HG03469 (cell line): ENCODE data around the gene CORO2A.

ENCODE experiments used
- ATAC-seq: cut with Tn5 transposase; IDR thresholded peaks from one replicate; pipeline ENCODE4 v1.9.1; 2021; ENCODE audit warnings: mild to moderate bottlenecking, moderate library complexity, moderate number of reproducible peaks; ENCODE audit not compliant: unreplicated experiment

Gene CORO2A

GRCh38 chr9:98193336-98193944 is 1.0 kb upstream of the CORO2A start:
- no peak for ATAC-seq

- ATAC-seq, result no peak
These were observed 550 bp downstream of the CORO2A start for GRCh38 chr9:98191671-98192502.

DNA sequence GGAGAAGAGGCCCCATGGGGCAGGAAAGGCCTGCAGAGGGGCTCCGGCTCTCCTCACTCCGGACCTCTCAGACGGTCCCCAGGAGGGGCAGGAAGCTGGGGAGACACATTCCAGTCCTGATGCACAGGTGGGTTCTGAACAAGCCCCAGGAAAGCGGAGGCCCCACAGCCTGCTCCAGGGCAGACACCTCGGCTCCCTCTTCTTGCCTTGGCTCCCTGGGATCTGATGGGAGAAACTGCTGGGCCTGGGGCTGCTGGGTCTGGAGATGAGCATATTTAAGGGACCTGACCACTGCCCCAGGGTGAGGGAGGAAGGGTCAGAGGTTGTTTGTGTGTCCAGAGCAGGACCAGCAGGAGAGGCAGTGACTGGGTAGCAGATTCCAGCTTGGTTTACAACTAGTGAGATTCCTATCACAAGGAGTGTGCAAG is 1.2 kb downstream of the CORO2A start:
- ATAC-seq, result no peak

DNA sequence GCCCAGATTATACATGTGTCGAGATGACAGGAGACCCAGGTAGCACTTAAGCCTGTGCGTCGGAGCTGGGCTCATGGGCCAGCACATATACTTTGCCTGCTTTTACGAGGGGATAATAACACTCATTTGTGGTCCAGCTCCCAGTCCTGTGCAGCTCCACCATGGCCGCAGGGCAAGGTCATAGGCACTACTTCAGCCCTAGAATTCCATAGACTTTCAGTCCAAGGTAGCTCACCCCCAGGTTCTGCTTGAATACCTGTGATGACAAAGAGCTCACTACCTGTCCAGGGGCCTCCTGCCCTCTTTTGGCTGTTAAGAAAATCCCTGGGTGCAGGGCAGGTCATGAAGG is 1.7 kb downstream of the CORO2A start:
- ATAC-seq, result no peak

- ATAC-seq, result no peak
These were observed 3.0 kb downstream of the CORO2A start for GRCh38 chr9:98189412-98189811.

GRCh38 chr9:98187926-98188325 is 4.5 kb downstream of the CORO2A start:
- ATAC-seq, result no peak

DNA sequence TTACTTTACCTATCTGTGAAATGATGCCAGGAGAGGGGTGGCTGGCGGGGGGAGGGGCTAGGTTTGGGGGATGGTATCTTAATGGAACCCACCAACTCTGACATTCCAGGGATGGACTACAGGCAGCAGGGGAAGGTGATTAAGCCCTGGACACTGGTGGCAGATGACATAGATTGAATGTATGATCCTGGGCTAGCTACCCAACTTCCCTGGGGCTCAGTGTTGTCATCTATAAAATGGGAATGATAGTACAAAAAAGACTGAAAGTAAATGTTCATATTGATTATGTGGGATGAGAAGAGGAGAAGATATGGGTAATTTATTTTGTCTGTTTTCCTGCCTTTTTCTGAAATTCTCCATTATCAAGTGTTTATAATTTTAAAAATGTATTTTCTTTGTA is 6.2 kb downstream of the CORO2A start:
- no peak for ATAC-seq

GRCh38 chr9:98185611-98186171 is 6.7 kb downstream of the CORO2A start:
- no peak for ATAC-seq

- no peak for ATAC-seq
These were observed 7.3 kb downstream of the CORO2A start for GRCh38 chr9:98185021-98185567.

- ATAC-seq, result no peak
These were observed 8.1 kb downstream of the CORO2A start for GRCh38 chr9:98184326-98184725.

DNA sequence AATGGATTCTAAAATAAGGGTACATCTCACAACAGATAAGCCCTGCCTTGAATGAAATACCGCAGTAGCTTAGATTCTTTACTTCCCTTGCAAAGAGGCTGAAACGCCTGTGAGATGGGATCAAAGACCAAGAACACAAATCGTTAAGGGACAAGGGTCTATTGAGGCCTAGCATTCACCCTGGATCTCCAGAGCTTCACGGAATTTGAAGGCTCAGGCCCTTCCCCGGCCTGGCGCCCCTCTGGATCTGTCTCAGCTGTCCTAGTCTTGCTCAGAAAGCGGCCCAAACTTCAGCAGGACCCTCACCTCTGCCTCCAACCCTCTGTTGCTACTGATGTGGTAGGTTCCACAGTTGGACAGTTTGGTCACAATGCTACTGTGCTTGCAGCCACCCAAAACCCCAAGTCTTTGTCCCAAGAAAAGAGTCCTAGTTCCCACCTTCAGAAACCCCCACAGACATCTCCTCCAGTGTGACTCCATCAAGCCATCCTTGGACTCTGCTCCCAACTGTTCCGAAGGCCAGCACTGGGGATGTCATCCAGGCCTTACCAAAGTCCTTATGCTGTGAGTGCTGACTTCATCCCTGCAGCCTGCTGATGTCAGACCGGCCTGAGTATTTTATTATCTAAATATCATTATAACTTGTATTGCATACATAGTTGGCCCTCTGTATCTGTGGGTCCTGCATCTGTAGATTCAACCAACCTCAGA is 9.4 kb downstream of the CORO2A start:
- ATAC-seq, result no peak

DNA sequence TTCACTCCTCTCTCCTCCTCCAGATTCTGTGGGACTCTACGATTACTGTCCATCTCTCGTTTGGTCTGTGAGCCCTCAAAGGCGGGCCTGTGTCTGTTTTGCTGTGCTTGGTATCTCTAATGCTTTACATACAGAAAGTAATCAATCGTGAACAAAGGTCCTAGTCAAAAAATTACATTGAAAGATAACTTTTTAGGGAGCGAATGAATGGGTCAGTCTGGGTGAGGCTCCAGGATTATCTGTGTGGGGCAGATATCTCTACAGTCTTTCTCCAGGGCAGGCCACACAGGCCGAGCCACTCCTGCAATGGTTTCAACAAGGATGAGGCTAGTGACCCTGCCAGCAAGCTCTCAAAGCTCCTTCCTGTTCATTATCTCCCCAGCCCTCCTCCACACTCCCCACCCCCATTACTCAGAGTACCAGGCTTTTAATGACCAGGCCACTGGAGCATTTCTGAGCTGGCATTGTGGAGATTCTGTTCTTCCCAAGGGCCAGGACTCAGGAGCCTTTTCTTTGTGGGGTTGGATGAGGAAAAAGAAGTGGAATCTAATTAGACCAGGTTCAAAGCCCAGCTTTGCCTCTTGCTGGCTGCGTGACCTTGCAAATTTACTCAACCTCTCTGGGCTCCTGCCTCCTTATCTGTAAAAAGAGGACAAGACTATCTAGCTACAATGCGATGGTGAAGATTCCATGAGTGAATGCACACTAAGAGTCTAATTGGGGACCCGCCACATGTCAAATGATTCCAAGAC is 10.2 kb downstream of the CORO2A start:
- ATAC-seq, result no peak

- no peak for ATAC-seq
These were observed 10.7 kb downstream of the CORO2A start for GRCh38 chr9:98181746-98182068.

- no peak for ATAC-seq
These were observed 11.4 kb downstream of the CORO2A start for GRCh38 chr9:98180996-98181395.

DNA sequence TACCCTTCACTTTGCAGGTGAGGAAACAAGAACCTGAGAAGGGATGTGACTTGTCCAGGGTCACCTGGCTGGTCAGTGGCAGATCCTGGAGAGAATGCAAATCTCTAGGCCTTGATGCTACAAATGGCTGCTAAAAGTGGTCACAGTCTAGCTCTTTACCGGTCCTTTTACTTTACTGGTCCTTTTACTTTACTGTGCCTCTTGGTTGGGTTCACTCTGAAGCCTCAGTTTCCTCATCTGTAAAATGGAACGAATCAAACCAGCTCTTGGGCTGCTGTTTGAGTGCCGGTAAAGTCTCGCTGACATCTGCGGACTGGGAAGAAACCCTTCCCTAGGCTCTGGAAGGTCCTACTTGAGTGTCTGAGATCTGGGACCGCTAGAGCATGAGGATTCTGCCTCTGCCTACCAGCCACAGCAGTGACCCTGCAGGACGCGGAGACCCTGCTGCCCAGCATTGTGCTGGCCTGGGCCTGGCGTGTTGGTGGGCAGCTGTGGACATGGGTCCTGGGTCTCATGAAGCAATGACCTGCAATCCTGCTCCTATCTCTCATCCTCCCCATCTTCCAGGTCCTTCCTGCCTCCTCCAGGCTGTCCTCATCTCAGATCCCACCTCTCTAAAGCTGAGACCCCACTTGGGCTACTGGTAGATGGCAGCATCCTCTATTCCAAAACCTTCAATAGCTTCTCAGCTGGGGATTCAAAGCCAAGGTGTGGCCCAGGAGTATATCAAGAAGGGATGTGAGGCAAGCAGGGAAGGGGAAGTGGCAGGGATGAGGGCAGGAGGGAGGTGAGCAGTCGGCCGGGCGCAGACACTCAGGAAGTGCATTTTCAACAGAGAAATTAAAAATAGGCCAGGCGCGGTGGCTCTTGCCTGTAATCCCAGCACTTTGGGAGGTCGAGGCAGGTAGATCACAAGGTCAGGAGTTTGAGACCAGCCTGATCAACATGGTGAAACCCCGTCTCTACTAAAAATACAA is 13.3 kb downstream of the CORO2A start:
- ATAC-seq, result no peak

DNA sequence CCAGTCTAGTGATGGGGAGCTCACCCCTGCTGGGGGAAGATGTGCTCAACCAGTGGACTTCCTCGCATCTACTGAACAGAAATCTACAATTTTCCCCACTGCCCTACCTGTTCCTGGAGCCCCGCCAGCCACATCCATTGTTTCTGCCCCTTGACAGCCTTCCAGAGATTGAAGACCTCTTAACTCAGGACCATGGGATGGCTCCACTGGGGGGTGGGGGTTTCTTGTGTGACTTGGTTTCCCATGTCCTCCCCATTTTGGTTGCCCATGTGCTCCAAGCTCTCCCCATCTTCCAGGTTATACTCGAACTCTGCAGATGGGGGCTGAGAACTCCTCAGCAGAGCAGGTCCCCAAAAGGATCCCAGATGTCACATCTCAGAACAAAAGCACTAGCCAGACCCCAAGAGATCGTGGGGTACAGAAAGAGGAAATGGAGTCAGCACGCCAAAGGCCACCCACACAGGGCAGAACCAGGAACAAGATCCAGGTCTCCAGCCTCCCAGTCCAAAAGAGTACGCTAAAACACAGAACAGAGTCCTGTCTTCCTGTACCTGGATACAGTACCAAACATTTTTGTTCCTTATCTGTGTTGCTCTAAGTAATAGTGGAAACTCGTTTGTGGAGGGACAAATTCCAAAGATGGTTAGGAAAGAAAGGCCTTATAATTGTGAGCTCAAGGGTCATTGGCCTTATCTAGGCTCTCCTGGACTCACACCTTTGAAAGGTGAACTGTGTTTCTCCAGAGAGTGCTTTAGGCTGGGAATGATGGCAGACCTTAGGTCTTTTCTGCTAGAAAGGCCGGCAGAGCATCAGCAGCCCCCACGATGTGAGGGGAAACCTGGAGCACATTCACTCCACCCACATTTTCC is 15.8 kb downstream of the CORO2A start:
- ATAC-seq, result no peak

DNA sequence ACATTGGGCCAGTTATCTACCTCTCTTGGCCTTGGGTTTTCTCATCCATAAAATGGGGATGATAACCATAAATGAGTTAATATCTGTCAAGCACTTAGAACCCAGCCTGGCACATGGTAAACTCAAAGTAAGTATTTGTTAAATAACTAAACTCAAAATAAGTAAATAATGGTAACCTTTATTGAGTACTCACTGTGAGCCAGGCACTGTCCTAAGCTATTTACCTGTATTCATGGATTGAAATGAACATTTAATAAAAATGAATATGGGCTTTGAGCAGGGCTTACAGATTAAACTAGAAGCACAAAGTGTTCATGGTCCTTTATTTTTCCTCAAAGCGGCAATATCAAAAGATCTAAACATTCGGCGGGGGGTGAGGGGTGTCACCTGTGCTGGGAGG is 16.7 kb downstream of the CORO2A start:
- ATAC-seq, result no peak

DNA sequence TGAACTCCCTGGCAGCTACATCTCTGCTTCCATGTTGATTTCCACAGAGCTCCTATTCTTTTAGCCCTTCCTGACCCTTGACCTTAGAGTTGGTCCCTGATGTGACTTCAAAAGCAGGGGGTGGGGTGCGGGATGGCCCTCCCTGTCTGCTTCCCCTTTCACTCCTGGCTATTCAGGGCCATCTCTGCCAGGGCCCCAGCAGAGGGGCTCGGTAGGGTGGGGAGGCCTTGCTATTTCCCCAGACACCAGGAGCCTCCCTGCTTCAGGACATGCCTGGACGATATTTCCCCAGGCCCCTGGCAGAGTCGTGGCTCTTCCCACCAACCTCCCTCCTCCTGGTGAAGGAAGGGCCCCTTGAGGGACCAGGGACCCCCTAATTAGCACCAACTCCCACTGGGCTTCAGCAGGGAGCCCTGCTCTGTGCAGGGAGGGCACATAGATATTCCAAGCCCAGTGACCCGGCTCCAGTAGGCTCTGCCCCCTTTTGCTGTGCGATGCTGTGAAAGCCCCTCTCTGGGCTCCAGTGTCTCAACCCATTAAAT is 17.3 kb downstream of the CORO2A start:
- ATAC-seq, result no peak
